Stimulated activated effector memory CD8-positive, alpha-beta T cell treated with anti-CD3 and anti-CD28 coated beads, Interleukin-12 subunit alpha, Interleukin-12 subunit beta, amount 100 ng/mL, for 72 hours (primary cell): ENCODE measurements around the gene TMEM255B.
"Not testable (repeated sequence)": the region's sequence is repeated elsewhere in the genome, so short reads cannot be mapped to it uniquely, and the experiment has no call there.

Source experiments
- ATAC-seq: fragments of 150-1000 bp; cut with Tn5 transposase; 2 replicates; pipeline ENCODE4 v1.10.0; 2021
- DNase-seq, 2 donors: peaks; one replicate each; pipeline ENCODE4 v3.0.0; 2021 to 2022; ENCODE audit warnings: low spot score in 2 of 2
- H3K27ac Mint-ChIP-seq: one replicate; pipeline ENCODE4 v1.8.0; 2022; ENCODE audit warnings: mild to moderate bottlenecking, mixed read lengths
- H3K36me3 Mint-ChIP-seq: one replicate; pipeline ENCODE4 v1.8.0; 2022; ENCODE audit warnings: mild to moderate bottlenecking, mixed read lengths
- H3K4me1 Mint-ChIP-seq: one replicate; pipeline ENCODE4 v1.8.0; 2022; ENCODE audit warnings: mixed read lengths
- H3K4me3 Mint-ChIP-seq: one replicate; pipeline ENCODE4 v1.8.0; 2022; ENCODE audit warnings: mild to moderate bottlenecking, mixed read lengths
- H3K9me3 Mint-ChIP-seq: one replicate; pipeline ENCODE4 v1.8.0; 2022; ENCODE audit warnings: mixed read lengths

Gene TMEM255B

GRCh38 chr13:113828282-113828825 is 69.3 kb downstream of the TMEM255B start:
- Mint-ChIP-seq H3K4me3 (no peak overlapping the region), H3K27ac (no peak overlapping the region), H3K36me3 (no peaks in the 10 kb centered on the region), H3K4me1 (no peaks in the 10 kb centered on the region), H3K9me3 (no peaks in the 10 kb centered on the region)
- ATAC-seq = no peak
- no peak for DNase-seq

GRCh38 chr13:113830426-113830950 is 71.5 kb downstream of the TMEM255B start:
- not testable (repeated sequence) for H3K36me3 Mint-ChIP-seq, DNase-seq, H3K4me3 Mint-ChIP-seq, ATAC-seq, H3K4me1 Mint-ChIP-seq, H3K9me3 Mint-ChIP-seq, H3K27ac Mint-ChIP-seq

GRCh38 chr13:113831061-113831460 is 72.0 kb downstream of the TMEM255B start:
- ATAC-seq = no peak
- no peaks in the 10 kb centered on the region for H3K9me3 Mint-ChIP-seq
- no peak overlapping the region for H3K4me3 Mint-ChIP-seq
- no peaks in the 10 kb centered on the region for H3K4me1 Mint-ChIP-seq
- no peaks in the 10 kb centered on the region for H3K36me3 Mint-ChIP-seq
- DNase-seq = no peak
- no peak overlapping the region for H3K27ac Mint-ChIP-seq

- Mint-ChIP-seq H3K9me3 (no peaks in the 10 kb centered on the region), H3K27ac (no peak overlapping the region), H3K4me1 (peaks cover 4% of the 10 kb centered on the region), H3K4me3 (no peak overlapping the region), H3K36me3 (no peaks in the 10 kb centered on the region)
- DNase-seq (no peak), ATAC-seq (peak; percentile 43)
These were observed 73.2 kb downstream of the TMEM255B start for GRCh38 chr13:113832205-113832604.

- no peak overlapping the region for H3K27ac Mint-ChIP-seq
- H3K36me3 Mint-ChIP-seq = no peaks in the 10 kb centered on the region
- DNase-seq (no peak), ATAC-seq (no peak)
- H3K9me3 Mint-ChIP-seq = no peaks in the 10 kb centered on the region
- no peak overlapping the region for H3K4me3 Mint-ChIP-seq
- H3K4me1 Mint-ChIP-seq = peaks cover 8% of the 10 kb centered on the region
These were observed 73.6 kb downstream of the TMEM255B start for GRCh38 chr13:113832631-113833030.

- Mint-ChIP-seq H3K9me3 (no peaks in the 10 kb centered on the region), H3K27ac (no peak overlapping the region), H3K36me3 (no peaks in the 10 kb centered on the region), H3K4me3 (no peak overlapping the region), H3K4me1 (peaks cover 10% of the 10 kb centered on the region)
- no peak for ATAC-seq
- no peak for DNase-seq
These were observed 74.2 kb downstream of the TMEM255B start for GRCh38 chr13:113833111-113833830.

- not testable (repeated sequence) for H3K9me3 Mint-ChIP-seq, H3K36me3 Mint-ChIP-seq, H3K27ac Mint-ChIP-seq, H3K4me3 Mint-ChIP-seq, DNase-seq, ATAC-seq
- peaks cover 10% of the 10 kb centered on the region for H3K4me1 Mint-ChIP-seq
These were observed 75.0 kb downstream of the TMEM255B start for GRCh38 chr13:113834006-113834405.

- Mint-ChIP-seq H3K9me3 (no peaks in the 10 kb centered on the region), H3K4me3 (no peak overlapping the region), H3K36me3 (no peaks in the 10 kb centered on the region), H3K27ac (no peak overlapping the region), H3K4me1 (peaks cover 10% of the 10 kb centered on the region)
- DNase-seq (no peak), ATAC-seq (no peak)
These were observed 75.6 kb downstream of the TMEM255B start for GRCh38 chr13:113834496-113835200.

GRCh38 chr13:113835461-113836270 is 76.6 kb downstream of the TMEM255B start:
- H3K27ac Mint-ChIP-seq = no peak overlapping the region
- H3K4me1 Mint-ChIP-seq = peaks cover 10% of the 10 kb centered on the region
- no peak overlapping the region for H3K4me3 Mint-ChIP-seq
- ATAC-seq (no peak), DNase-seq (no peak)
- no peaks in the 10 kb centered on the region for H3K36me3 Mint-ChIP-seq
- H3K9me3 Mint-ChIP-seq = no peaks in the 10 kb centered on the region

- H3K4me1 Mint-ChIP-seq = peaks cover 20% of the 10 kb centered on the region
- peaks cover 3% of the 10 kb centered on the region for H3K9me3 Mint-ChIP-seq
- no peak overlapping the region for H3K4me3 Mint-ChIP-seq
- H3K27ac Mint-ChIP-seq = peak overlapping the region; percentile 67
- ATAC-seq (peak; percentile 6), DNase-seq (no peak)
- no peaks in the 10 kb centered on the region for H3K36me3 Mint-ChIP-seq
These were observed 77.9 kb downstream of the TMEM255B start for GRCh38 chr13:113836768-113837559.

- Mint-ChIP-seq H3K36me3 (no peaks in the 10 kb centered on the region), H3K4me1 (peaks cover 24% of the 10 kb centered on the region), H3K4me3 (no peak overlapping the region), H3K9me3 (peaks cover 5% of the 10 kb centered on the region), H3K27ac (peak overlapping the region; percentile 67)
- no peak for DNase-seq
- peak; percentile 27 for ATAC-seq
These were observed 78.7 kb downstream of the TMEM255B start for GRCh38 chr13:113837560-113838355.

GRCh38 chr13:113838711-113839201 is 79.7 kb downstream of the TMEM255B start:
- Mint-ChIP-seq H3K4me1 (peaks cover 28% of the 10 kb centered on the region), H3K27ac (no peak overlapping the region), H3K9me3 (peaks cover 5% of the 10 kb centered on the region), H3K4me3 (no peak overlapping the region), H3K36me3 (no peaks in the 10 kb centered on the region)
- DNase-seq (no peak), ATAC-seq (no peak)

- no peak overlapping the region for H3K27ac Mint-ChIP-seq
- H3K9me3 Mint-ChIP-seq = peaks cover 5% of the 10 kb centered on the region
- H3K4me1 Mint-ChIP-seq = peaks cover 37% of the 10 kb centered on the region
- no peak overlapping the region for H3K4me3 Mint-ChIP-seq
- ATAC-seq = no peak
- no peak for DNase-seq
- H3K36me3 Mint-ChIP-seq = peaks cover 3% of the 10 kb centered on the region
These were observed 80.6 kb downstream of the TMEM255B start for GRCh38 chr13:113839536-113840204.
